Neuronal stem cell (in vitro differentiated cells): ENCODE results near the gene DDA1. TPM values are rescaled to one million over a fixed set of nuclear protein-coding genes. Genes with fewer than 3 reads are reported as not detected.
A peak's percentile ranks its signal among the peaks of the same experiment; 100 is the strongest.

Experiments used
- DNase-seq: peaks from one replicate; pipeline ENCODE4 v3.0.0-alpha.2; 2013; ENCODE audit warnings: low spot score
- H2AFZ ChIP-seq: one replicate; pipeline ENCODE4 v1.6.1; 2013; ENCODE audit warnings: mild to moderate bottlenecking, low read length, inconsistent platforms
- H2AK5ac ChIP-seq: 2 replicates; pipeline ENCODE4 v1.6.1; 2013; ENCODE audit warnings: low read depth, mild to moderate bottlenecking, inconsistent platforms, low read length, moderate library complexity, mixed read lengths
- H2BK120ac ChIP-seq: 2 replicates; pipeline ENCODE4 v1.6.1; 2013; ENCODE audit warnings: low read depth, mild to moderate bottlenecking, inconsistent platforms, low read length, moderate library complexity, mixed read lengths
- H2BK12ac ChIP-seq: one replicate; pipeline ENCODE4 v1.6.1; 2013; ENCODE audit warnings: low read length, inconsistent platforms
- H2BK15ac ChIP-seq: 2 replicates; pipeline ENCODE4 v1.6.1; 2013; ENCODE audit warnings: mild to moderate bottlenecking, low read length, inconsistent platforms, mixed read lengths
- H2BK5ac ChIP-seq: one replicate; pipeline ENCODE4 v1.6.1; 2013; ENCODE audit warnings: inconsistent platforms, mild to moderate bottlenecking, low read length, moderate library complexity
- H3K14ac ChIP-seq: one replicate; pipeline ENCODE4 v1.6.1; 2013; ENCODE audit warnings: low read length, inconsistent platforms
- H3K18ac ChIP-seq: 2 replicates; pipeline ENCODE4 v1.6.1; 2013; ENCODE audit warnings: low read length, inconsistent platforms
- H3K23ac ChIP-seq: 2 replicates; pipeline ENCODE4 v1.6.1; 2013; ENCODE audit warnings: low read depth, mild to moderate bottlenecking, mixed read lengths, low read length, inconsistent platforms; ENCODE audit not compliant: poor library complexity
- H3K27ac ChIP-seq: replicated peaks from 3 replicates; pipeline ENCODE4 v1.5.1; 2013; ENCODE audit warnings: low read length, inconsistent platforms
- H3K27me3 ChIP-seq, 3 experiments: 2 replicates each; pipeline ENCODE4 v1.6.1; 2013; ENCODE audit warnings: low read length in 3 of 3, mild to moderate bottlenecking in 2 of 3, inconsistent platforms in 1 of 3, low read depth in 1 of 3, mixed read lengths in 1 of 3, moderate library complexity in 1 of 3; ENCODE audit not compliant: control insufficient read depth in 3 of 3, insufficient read depth in 3 of 3
- H3K36me3 ChIP-seq, 2 donors: replicated peaks in 1 of 2; 2 replicates each; pipeline ENCODE4 v1.6.1; 2013; ENCODE audit warnings: low read length in 2 of 2; ENCODE audit not compliant: control insufficient read depth in 2 of 2, insufficient read depth in 2 of 2
- H3K4ac ChIP-seq: 2 replicates; pipeline ENCODE4 v1.6.1; 2013; ENCODE audit warnings: inconsistent platforms, mild to moderate bottlenecking, low read length, moderate library complexity
- H3K4me1 ChIP-seq, 2 donors: 1 replicate in 1 of 2; 2 replicates in 1 of 2; pipeline ENCODE4 v1.6.1; 2013; ENCODE audit warnings: low read length in 2 of 2, low read depth in 1 of 2; ENCODE audit not compliant: control insufficient read depth in 2 of 2, insufficient read depth in 1 of 2
- H3K4me2 ChIP-seq: one replicate; pipeline ENCODE4 v1.6.1; 2013; ENCODE audit warnings: mild to moderate bottlenecking, low read length, inconsistent platforms; ENCODE audit not compliant: insufficient read depth, poor library complexity, severe bottlenecking
- H3K4me3 ChIP-seq, 2 donors: 2 replicates each; pipeline ENCODE4 v1.5.1; 2013; ENCODE audit warnings: low read length in 2 of 2, mild to moderate bottlenecking in 2 of 2, inconsistent platforms in 1 of 2, moderate library complexity in 1 of 2
- H3K79me1 ChIP-seq: one replicate; pipeline ENCODE4 v1.6.1; 2013; ENCODE audit warnings: low read depth, mild to moderate bottlenecking, inconsistent platforms, low read length, moderate library complexity
- H3K9ac ChIP-seq: one replicate; pipeline ENCODE4 v1.6.1; 2013; ENCODE audit warnings: mild to moderate bottlenecking, low read depth, low read length, inconsistent platforms; ENCODE audit not compliant: poor library complexity
- H3K9me3 ChIP-seq, 2 donors: replicated peaks in 1 of 2; 2 replicates each; pipeline versions ENCODE3 to v1.6.1; 2013; ENCODE audit warnings: low read length in 2 of 2, mild to moderate bottlenecking in 2 of 2, inconsistent platforms in 1 of 2, low read depth in 1 of 2, mixed read lengths in 1 of 2, moderate library complexity in 1 of 2; ENCODE audit not compliant: control insufficient read depth in 2 of 2, insufficient read depth in 1 of 2
- H4K8ac ChIP-seq: one replicate; pipeline ENCODE4 v1.6.1; 2013; ENCODE audit warnings: low read depth, mild to moderate bottlenecking, inconsistent platforms, low read length, moderate library complexity
- H4K91ac ChIP-seq: one replicate; pipeline ENCODE4 v1.6.1; 2013; ENCODE audit warnings: low read length, low read depth, mild to moderate bottlenecking, inconsistent platforms; ENCODE audit not compliant: poor library complexity
- WGBS, 2 donors: extraction: QIAGEN DNeasy Blood & Tissue Kit; methylation state at CpG; one replicate each; pipeline ENCODE4 v1.1.7; 2013; ENCODE audit warnings: missing lambda C conversion rate in 2 of 2, mixed read lengths in 1 of 2; ENCODE audit not compliant: insufficient read length in 2 of 2, insufficient replicate concordance in 1 of 2; ENCODE audit errors: extremely low coverage in 2 of 2; 5-methylcytosine and 5-hydroxymethylcytosine counted together
- polyA plus RNA-seq, 2 experiments: library from polyadenylated mRNA; stranded (reverse); fragments of 200-250 nt; gene quantifications; one replicate each; pipeline ENCODE4 v1.2.3, GENCODE V29; 2013

DDA1 gene
- 78.2 TPM for polyA plus RNA-seq (2013, experiment 1 of 2)
- polyA plus RNA-seq (2013, experiment 2 of 2): 78.5 TPM

- Histone ChIP-seq H3K14ac (no peak within 1 kb of the TSS), H2BK5ac (peak within 1 kb of the TSS; percentile 55), H2BK15ac (no peak within 1 kb of the TSS), H2AK5ac (no peak within 1 kb of the TSS), H4K91ac (no peak within 1 kb of the TSS), H3K9ac (peak within 1 kb of the TSS; percentile 89), H3K36me3 (peaks cover 17 to 32% of the 10 kb centered on the region in 2 donors), H3K4ac (no peak within 1 kb of the TSS), H3K23ac (peak within 1 kb of the TSS; percentile 45), H3K9me3 (no peaks in the 10 kb centered on the region), H3K4me2 (peak within 1 kb of the TSS; percentile 82), H3K18ac (peak within 1 kb of the TSS; percentile 93), H4K8ac (no peak within 1 kb of the TSS), H3K27ac (peak within 1 kb of the TSS; percentile 80), H3K4me1 (peaks cover 6% of the 10 kb centered on the region in 2 donors), H2BK120ac (no peak within 1 kb of the TSS), H2AFZ (peak within 1 kb of the TSS; percentile 84), H3K4me3 (peak within 1 kb of the TSS; percentile 78 to 96), H3K27me3 (no peaks in the 10 kb centered on the region), H3K79me1 (peaks cover 17% of the 10 kb centered on the region), H2BK12ac (no peak within 1 kb of the TSS)
- no CpG with 5 or more reads among the region's 46 CpGs for WGBS, 2 donors
- peak; percentile 99 for DNase-seq
Observed at GRCh38 chr19:17309198-17309964, at the start of gene DDA1. Gene DDA1, plus strand, starts transcription at chr19:17309563. Its CDS starts 92 bp downstream, at chr19:17309655.

DNA sequence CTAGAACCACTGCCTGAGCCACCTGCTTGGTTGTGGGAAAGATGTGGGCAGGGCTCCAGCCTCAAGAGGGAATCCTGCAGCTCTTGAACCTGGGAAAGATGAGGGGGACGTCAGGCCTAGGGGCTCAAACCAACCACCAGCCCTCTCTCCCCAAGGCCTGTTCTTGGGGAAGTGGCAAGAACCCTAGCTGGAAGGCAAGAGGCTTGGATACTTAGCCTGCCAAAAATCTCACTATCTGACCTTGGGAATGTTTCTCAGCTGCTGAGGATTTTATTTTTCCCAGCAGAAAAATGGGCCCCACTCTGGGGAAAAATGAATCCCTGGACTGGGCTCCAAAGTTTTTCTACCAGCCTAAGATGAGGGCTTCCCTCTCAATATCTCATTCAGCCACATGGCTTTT, 49.4 kb upstream of the DDA1 start:
- Histone ChIP-seq H2AFZ (no peak overlapping the region), H4K91ac (no peak overlapping the region), H3K36me3 (no peaks in the 10 kb centered on the region), H3K27me3 (peaks cover 0 to 2% (median 0%) of the 10 kb centered on the region in 3 experiments), H3K14ac (no peak overlapping the region), H3K9me3 (peaks cover 0 to 19% of the 10 kb centered on the region in 2 donors), H2BK12ac (no peak overlapping the region), H3K9ac (no peak overlapping the region), H4K8ac (no peak overlapping the region), H3K4ac (no peak overlapping the region), H3K27ac (no peak overlapping the region), H3K79me1 (no peaks in the 10 kb centered on the region), H3K23ac (no peak overlapping the region), H3K4me1 (peaks cover 0 to 9% of the 10 kb centered on the region in 2 donors), H2BK5ac (no peak overlapping the region), H3K4me2 (no peak overlapping the region), H3K18ac (no peak overlapping the region), H3K4me3 (no peak overlapping the region), H2BK120ac (no peak overlapping the region), H2AK5ac (no peak overlapping the region), H2BK15ac (no peak overlapping the region)
- WGBS, 2 donors: no CpG with 5 or more reads among the region's 1 CpG
- no peak for DNase-seq

DNA sequence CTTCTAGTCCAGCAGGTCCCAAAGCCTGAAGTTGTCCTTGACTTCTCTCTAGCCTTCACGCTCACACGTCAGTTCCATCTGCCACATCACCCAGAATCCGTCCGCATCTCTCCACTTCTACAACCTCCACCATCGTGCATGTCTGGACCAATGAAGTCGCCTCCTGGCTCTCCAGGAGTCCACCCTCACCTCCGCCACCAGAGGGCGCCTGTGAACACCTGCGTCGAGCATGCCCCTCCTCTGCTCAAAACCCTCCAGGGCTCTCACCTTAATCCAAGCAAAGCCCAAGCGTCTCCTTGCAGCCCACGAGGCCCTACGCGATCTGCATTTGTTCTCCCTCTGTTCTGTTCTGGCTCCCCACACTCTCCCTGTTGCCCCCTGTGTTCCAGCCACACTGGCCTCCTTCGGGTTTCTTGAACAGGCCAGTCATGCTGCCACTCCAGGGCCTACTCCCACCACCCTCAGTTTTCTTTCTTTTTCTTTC, 48.5 kb upstream of the DDA1 start:
- Histone ChIP-seq H3K9ac (no peak overlapping the region), H4K91ac (no peak overlapping the region), H3K9me3 (peaks cover 0 to 19% of the 10 kb centered on the region in 2 donors), H3K4me3 (no peak overlapping the region), H4K8ac (no peak overlapping the region), H2AFZ (peak overlapping the region; percentile 91), H3K4ac (no peak overlapping the region), H3K18ac (no peak overlapping the region), H3K36me3 (no peaks in the 10 kb centered on the region), H2BK12ac (no peak overlapping the region), H2BK15ac (no peak overlapping the region), H3K23ac (no peak overlapping the region), H3K4me2 (no peak overlapping the region), H3K4me1 (peaks cover 0 to 10% of the 10 kb centered on the region in 2 donors), H3K14ac (no peak overlapping the region), H2BK5ac (no peak overlapping the region), H2AK5ac (no peak overlapping the region), H3K79me1 (no peaks in the 10 kb centered on the region), H3K27ac (no peak overlapping the region), H3K27me3 (peaks cover 0 to 2% (median 0%) of the 10 kb centered on the region in 3 experiments), H2BK120ac (no peak overlapping the region)
- DNase-seq: peak; percentile 58
- WGBS, 2 donors: no CpG with 5 or more reads among the region's 15 CpGs

DNA sequence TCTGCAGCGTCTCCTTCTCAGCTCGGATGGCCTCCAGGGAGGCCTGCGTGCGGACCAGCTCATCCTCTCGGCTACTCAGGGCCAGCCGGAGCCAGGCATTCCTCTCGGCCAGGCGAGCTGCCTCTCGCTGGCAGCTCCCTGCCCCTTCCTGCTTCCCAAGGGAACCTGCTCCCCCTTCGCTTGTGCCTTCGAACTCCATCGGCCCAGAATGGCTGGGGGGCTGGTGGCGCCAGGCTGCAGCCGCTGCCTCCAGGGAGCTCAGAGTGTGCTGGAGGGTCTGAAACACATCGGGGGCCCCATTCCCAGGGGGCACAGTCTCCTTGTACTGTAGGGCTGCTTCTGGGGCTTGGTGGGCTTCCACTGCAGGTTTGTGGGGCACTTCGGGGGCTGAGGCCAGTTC, 46.8 kb upstream of the DDA1 start:
- Histone ChIP-seq H4K91ac (no peak overlapping the region), H3K27me3 (peaks cover 0 to 2% (median 0%) of the 10 kb centered on the region in 3 experiments), H2BK12ac (no peak overlapping the region), H3K14ac (peak overlapping the region; percentile 31), H4K8ac (no peak overlapping the region), H3K36me3 (no peaks in the 10 kb centered on the region), H2AFZ (peak overlapping the region; percentile 74), H2BK120ac (no peak overlapping the region), H2BK5ac (peak overlapping the region; percentile 82), H2AK5ac (peak overlapping the region; percentile 94), H3K9me3 (peaks cover 0 to 19% of the 10 kb centered on the region in 2 donors), H3K79me1 (no peaks in the 10 kb centered on the region), H2BK15ac (no peak overlapping the region), H3K9ac (peak overlapping the region; percentile 60), H3K23ac (no peak overlapping the region), H3K4me2 (no peak overlapping the region), H3K27ac (no peak overlapping the region), H3K4me1 (peaks cover 0 to 10% of the 10 kb centered on the region in 2 donors), H3K4me3 (no peak overlapping the region), H3K4ac (peak overlapping the region; percentile 89), H3K18ac (peak overlapping the region; percentile 48)
- no peak for DNase-seq
- WGBS, 2 donors: no CpG with 5 or more reads among the region's 16 CpGs
